Endothelial cell of hepatic sinusoid (primary cell): ENCODE data around the gene SYT9.

Source experiments
- in situ Hi-C: cut with HindIII; loops from 2 replicates; pipeline ENCODE4 v1.10.0; 2017; ENCODE audit warnings: low sequenced_read_pairs

The SYT9 gene, protein sequence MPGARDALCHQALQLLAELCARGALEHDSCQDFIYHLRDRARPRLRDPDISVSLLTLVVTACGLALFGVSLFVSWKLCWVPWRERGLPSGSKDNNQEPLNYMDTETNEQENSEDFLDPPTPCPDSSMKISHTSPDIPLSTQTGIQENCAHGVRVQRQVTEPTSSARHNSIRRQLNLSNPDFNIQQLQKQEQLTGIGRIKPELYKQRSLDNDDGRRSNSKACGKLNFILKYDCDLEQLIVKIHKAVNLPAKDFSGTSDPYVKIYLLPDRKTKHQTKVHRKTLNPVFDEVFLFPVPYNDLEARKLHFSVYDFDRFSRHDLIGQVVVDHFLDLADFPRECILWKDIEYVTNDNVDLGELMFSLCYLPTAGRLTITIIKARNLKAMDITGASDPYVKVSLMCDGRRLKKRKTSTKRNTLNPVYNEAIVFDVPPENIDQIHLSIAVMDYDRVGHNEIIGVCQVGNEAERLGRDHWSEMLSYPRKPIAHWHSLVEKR

DNA sequence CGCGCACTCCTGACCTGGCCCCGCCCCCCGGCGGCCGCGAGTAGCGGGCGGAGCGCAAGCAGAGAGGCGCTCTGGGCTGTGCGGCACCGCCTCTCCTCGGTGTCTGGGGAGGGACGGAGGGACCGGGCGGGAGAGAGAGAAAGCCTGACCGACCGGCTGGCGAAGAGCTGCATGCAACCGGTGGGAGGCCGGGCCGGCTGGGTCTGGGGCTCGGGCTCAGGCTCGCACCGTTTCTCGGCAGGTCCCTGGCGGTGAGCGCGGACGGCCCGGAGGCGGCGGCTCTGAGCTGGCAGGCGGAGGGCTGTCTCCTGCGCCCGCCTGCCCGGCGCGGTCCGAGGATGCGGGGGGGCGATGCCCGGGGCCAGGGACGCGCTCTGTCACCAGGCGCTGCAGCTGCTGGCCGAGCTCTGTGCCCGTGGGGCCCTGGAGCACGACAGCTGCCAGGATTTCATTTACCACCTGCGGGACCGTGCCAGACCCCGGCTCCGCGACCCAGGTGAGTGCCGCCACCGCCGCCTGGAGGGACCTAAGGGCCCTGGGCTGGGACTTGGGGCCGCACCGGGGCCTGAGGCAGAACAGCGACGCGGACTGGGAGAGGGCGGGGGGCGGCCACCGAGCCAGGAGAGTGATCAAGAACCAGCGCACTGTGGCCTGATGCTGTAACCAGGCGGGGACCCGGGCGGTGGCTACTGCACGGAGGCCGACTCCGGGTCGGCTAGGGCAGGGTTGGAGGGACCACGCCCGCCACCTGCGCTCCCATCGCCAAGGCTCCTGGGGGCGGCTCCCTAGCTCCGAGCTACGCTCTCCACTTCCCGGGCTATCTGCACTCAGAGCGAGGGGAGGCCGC lies at the start of gene SYT9:
SYT9 (plus strand) TSS at position 69 of the 847 bp plus-strand sequence; CDS start at position 352, 283 bp downstream.
- in situ Hi-C loops = no loop called here

DNA sequence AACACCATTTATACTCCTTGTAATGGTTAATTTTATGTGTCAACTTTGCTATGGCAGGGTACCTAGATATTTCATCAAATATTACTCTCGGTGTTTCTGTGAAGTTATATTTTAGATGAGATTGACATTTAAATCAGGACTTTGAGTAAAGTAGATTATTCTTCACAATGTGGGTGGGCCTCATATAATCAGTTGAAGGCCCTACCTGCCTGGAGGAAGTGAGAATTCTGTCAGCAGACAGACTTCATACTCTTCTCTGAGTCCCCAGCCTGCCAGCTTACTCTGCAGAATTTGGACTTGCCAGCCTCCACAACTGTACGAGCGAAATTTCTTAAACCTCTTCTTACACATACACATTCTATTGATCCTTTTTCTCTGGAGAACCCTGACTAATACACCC lies 49.3 kb upstream of the SYT9 start:
- in situ Hi-C loops = no loop called here

DNA sequence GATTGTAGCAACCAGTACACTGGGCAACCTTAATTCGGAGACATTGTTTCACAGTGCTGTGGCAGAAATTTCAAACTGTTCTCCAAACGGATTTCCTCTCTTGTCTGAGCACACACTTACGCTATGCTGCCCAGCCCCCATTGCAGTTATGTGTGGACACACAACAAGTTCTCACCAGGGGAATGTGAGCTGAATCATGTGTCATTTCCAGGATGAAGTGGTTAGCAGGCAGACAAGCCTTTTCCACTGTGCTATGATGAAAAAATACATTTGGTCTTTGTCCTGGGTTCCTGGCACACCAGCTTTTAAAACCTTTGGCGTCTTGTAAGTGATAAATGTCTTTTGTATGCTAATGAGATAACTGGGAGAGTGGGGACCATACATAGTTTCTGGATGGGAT lies 46.9 kb upstream of the SYT9 start:
- in situ Hi-C loops = loop anchor here (5.0 kb wide), 1 partner anchor 72 kb away; no protein-coding TSS in a partner anchor

DNA sequence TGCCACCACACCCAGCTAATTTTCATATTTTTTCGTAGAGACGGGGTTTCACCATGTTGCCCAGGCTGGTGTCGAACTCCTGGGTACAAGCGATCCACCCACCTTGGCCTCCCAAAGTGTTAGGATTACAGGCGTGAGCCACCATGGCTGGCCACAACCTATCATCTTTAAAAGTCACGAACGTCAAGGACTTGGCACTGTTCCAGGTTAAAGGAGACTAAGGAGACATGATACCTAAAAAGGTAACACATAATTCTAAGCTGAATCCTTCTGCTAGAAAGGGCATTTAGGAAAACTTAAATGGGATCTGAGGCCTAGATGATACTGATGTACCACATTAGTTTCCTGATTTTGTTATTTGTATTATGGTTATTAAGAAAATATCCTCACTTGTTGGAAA lies 43.3 kb upstream of the SYT9 start:
- in situ Hi-C loops = loop anchor here (5.0 kb wide), 1 partner anchor 76 kb away; no protein-coding TSS in a partner anchor

DNA sequence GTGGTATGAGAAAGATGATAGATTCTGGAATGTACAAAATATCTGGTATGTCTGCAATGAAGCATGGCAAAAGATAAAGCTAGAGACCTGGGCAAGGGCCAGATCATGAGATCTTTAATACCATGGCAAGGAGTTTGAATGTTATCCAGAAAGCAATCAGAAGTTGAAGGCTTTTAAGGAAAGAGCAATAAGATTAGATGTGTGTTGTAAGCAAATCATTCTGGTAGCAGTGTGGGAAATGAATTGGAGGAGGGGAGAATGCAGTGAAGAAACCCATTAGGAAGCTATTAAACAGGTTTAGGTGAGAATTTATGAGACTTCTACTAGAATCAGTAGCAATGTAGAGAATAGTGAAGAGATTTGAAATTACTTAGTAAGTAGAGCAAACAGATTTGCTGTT lies 32.2 kb upstream of the SYT9 start:
- in situ Hi-C loops = no loop called here

DNA sequence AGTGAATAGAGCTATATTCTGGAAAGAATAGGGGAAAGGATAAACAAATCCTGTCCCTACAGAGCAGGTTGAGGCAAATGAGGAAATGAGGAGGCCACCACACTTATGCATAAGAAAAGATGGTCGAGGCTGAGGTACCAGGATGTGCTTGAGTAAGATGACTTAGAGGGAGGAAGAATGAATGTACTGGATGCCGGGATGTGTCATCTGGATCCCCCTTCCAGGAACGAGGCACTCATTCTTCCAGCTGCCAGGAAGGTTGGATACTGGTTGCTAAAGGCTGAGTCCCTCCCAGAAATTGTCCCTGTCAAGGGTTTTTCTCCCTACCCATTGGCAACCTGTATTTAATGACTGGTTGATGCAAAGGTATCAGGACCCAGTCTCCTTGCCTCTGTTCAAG lies 31.1 kb upstream of the SYT9 start:
- in situ Hi-C loops = loop anchor here (5.0 kb wide), 1 partner anchor 57 kb away; no protein-coding TSS in a partner anchor

DNA sequence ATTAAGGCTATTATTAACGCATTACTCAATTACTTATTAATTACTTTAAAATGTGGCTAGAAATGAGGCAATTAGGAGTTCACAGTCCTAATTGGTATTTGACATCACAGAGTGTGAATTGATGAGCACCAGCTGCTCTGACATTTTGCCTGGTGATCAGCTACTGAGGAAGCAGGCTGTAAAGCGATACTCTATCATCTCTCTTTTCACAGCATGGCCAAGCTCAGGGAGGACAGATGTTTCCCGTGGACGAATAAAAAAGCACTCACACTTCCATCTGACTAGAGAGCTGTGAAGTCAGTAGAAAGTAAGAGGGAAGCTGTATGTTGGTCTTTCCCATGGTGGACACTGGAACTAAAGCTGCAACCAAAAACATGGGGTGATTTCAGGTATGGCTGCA lies 29.1 kb upstream of the SYT9 start:
- in situ Hi-C loops = loop anchor here (5.0 kb wide), 1 partner anchor 55 kb away; no protein-coding TSS in a partner anchor

DNA sequence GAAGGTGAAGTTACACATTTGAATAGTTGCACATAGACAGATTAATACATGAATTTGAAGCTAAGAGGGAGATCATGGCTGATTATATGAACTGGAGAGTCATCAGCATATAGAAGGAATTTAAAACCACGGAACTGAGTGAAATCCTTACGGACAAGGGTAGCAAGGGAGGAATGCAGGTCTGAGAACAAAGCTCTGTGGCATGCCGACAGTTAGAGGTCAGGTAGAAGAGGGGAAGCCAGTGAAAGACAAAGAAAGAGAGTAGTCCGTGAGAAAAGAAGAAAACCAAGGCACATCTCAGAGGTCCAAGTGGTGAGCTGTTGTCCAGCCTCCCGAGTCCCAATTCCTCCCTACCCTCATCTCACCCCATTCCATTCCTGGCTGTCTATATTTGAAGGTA lies 11.8 kb upstream of the SYT9 start:
- in situ Hi-C loops = no loop called here

DNA sequence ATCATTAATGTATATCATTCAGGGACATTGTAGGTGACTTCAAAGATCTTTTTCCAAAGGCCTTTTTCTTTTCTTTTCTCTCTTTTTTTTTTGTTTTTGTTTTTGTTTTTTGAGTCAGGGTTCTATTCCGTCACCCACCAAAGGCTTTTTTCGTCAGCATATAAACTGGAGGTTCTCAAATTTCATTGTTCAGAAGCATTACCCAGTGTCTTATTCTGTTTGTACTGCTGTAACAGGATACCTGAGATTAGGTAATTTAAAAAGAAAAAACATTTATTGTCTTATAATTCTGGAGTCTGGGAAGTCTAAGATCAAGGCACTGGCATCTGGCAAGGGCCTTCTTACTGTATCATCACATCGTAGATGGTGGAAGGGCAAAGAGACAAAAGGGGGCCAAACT lies 6.4 kb upstream of the SYT9 start:
- in situ Hi-C loops = no loop called here

DNA sequence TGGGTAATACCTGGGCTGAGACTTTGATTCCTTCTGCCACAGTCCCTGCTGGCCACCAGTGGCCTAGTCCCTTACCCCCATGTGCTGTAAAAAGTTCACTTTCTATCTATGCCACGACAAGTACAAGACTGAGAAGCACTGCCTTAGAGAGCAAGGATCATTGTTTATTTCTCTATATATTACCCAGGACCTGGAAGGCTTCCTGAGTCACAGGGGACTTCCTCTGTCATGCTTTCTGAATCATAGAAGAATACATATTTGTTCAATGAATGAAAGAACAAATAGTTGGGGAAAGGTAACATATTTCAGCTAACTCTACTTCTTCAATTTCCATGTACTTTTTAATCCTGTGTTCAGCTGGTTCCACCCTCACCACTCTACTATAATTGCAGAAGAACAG lies 5.5 kb upstream of the SYT9 start:
- in situ Hi-C loops = no loop called here

DNA sequence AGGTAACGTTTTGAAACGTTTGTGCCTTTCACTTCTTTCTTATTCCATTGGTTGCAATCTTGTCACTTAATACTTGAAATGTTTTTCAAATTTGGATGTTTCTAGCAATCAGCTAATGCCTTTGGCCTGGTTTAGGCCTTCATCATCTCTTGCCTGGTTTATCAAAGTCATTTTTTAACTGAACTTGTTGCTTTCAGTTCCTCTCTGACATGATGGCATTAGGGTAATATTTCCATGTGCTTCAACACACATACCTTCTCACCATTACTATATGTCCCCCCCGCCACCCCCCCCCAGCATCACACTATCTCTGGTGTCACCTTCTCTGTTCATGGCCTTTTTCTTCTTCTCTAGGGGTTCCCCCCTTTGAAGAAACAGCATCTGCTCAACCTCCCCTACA lies 1.5 kb upstream of the SYT9 start:
- in situ Hi-C loops = no loop called here

DNA sequence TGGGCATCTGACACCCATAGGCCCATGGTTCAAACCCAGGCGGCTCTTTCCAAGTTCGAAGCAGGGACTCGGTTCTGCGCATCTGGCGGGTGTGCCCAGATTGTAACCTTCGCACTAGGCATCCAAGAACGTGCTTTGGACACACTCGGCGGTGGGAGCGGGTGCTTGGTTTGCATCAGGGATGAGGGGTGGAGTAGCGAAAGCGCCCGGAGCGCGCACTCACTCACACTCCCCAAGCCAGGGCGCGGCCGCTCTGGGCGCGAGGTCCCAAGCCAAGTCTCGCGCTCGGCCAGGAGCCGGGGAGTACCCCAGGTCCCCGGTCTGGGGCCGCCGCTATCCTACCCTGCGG lies 243 bp upstream of the SYT9 start:
- in situ Hi-C loops = no loop called here

DNA sequence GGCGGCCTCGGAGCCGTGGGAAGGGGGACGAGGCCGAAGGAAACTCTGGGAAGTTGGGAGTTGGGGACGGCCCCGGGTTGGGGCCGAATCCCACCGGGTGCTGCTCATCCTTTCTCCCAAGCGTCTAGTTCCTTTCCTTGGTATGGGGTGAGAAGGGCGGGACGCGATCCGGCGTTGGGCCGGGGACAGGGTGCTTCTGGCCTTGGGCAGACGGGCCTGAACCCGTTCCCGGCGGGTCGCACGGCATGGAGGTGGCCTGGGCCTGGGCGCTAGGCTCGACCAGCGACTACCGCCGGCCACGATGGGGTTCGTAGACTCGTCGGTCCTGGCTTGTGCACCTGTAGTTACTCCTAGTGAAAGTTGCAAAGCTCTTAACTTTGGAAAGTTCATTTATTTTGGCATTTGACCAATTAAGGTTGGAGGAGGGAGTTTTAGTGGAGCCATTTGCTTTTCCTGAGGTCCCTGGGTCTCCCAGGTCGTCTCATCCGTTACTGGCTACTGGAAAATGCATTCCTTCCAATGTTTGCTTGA lies 1.0 kb downstream of the SYT9 start:
- in situ Hi-C loops = no loop called here

DNA sequence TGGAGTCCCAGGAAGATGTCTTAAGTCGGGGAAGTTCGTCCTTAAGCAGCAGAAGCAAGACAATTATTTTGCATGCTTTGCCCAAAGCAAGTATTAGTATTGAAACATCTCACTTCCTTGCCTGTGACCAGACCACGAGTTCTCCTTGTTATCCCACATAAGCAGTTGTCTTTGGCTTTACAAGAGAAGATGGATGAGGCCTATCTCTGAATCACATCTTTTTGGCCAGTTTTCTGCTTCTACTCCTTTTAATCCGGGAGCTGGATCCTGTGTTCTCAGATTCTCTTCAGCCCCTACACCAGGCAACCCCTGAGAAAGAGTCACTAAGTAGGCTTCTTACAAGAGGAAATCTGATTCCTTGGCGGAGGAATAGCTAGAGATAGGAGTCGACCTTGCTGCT lies 2.1 kb downstream of the SYT9 start:
- in situ Hi-C loops = no loop called here

DNA sequence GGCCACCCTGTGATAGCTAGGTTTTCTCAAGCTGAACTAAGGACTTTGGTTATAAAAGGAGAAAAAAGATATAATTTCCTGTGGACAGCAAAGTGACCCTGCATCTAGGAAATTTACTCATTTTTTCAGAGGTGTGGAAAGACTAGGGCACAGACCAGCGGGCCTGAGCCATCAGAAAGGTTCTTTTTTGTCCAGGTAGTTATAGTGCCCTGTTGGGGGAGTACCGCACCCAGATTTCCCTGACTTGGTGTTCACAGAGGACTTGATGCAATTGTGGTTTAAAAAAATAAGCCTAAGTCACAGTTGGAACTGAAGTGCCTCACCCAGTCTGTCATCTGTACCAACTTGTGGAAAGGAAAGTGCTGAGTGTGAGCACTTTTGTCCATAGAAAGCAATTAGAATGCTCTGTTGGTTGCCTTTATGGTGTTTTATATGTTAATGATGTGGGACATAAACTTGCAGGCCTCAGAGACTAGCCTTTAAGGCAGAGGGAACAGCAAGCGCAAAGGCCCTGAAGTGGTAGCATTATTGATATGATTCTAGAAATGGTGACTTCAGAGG lies 3.1 kb downstream of the SYT9 start:
- in situ Hi-C loops = no loop called here

DNA sequence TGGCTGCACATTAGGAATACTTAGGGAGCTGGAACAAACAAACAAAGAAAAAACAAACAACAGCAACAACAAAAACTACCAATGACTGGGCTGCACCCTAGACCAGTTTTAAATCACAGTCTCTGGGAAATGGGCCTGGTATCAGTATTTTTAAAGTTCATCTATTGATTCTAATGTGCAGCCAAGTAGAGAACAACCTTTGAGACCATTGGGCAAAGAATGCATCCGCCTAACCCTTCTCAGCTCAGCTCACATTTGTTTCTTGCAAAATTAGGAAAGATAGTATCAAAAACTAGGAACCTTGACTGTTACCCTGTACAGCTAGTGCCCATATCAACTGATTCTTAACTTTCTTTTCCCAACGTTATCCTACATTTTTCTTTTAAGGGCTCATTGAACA lies 5.2 kb downstream of the SYT9 start:
- in situ Hi-C loops = no loop called here

DNA sequence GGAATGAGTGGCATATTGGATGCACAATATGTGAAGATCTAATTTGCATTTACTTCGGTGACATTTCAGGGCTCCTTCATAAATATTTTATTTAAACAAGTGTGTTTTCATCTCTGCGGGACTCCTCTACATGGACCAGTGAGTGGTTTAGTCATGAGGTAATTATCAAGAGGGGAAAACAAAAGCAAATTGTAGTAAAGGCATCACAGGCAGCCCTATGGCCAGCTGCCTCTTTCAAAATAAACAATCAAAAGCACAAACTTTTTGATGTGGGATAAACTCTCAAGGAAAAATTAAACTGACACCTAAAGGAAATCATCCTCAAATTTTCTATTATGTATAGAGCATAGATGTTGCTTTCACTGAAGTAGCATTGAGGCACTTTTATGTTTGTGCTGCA lies 6.0 kb downstream of the SYT9 start:
- in situ Hi-C loops = no loop called here

DNA sequence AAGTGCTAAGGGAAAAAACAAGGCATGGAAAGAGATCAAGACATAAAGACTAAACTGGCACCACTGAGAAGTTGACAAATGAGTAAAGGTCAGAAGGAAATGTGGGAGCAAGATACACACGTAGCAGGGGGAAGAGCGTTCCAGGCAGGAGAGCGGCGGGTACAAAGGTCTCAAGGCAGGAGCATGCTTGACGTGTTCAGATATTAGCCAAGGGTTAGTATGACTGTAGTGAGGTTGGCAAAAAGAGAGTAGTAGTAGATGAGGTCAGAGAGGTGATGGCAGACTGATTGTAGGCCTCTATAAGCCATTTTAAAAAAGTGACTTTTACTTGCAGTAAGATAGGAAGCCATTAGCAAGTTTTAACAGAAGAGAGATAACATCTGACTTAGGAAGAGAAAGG lies 9.9 kb downstream of the SYT9 start:
- in situ Hi-C loops = no loop called here

DNA sequence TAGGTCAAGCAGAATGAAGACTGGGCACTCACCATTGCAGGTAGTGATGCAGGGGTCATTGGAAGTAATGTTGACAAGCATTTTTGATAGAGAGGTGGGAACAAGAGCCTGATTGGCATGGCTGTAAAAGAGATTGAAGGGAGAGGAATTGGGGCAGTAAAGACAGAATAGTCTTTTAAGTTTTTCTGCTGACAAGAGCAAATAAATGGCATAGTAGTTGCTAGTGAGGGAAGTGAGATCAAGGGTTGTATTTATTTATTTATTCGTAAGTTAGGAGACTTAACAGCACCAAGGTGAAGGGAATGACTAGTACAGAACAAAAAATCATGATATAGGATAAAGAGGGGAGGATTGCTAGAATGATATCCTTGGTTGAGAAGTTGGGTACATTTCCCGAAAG lies 11.0 kb downstream of the SYT9 start:
- in situ Hi-C loops = no loop called here

DNA sequence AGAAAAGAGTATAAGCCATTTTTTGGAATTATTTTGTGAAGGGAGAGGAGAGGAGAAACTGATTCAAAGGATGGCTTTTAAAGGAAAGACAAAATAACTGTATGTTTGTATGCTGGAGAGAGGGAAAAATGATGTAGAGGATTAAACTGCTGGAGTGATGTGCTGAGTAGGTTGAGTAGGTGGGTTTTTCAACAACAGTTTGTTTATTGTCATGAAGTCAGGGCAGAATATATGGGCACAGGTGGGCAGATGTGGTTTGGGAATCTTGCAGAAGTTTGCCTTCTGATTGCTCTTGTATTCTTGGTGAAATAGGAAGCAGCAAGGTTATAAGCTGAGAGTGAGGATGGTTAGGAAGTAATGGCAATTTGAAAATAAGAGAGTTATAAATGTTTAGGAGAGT lies 12.1 kb downstream of the SYT9 start:
- in situ Hi-C loops = no loop called here

DNA sequence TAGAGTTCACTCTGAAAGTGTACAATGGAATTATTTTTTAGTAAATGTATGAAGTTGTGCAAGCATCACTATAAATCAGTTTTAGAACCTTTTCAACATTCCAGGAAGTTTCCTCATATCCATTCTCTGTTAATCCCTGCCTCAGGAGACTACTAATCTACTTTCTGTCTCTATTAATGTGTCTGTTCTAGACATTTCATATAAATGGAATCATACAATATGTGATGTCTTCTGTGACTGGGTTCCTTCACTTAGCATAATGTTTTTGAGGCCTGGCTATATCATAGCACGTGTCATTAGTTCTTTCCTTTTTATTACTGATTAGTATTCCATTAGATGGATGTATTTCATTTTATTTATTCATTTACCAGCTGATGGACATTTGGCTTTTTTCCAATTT lies 17.1 kb downstream of the SYT9 start:
- in situ Hi-C loops = no loop called here
